ENCODE measurements around the gene S1PR1.

Gene S1PR1

DNA sequence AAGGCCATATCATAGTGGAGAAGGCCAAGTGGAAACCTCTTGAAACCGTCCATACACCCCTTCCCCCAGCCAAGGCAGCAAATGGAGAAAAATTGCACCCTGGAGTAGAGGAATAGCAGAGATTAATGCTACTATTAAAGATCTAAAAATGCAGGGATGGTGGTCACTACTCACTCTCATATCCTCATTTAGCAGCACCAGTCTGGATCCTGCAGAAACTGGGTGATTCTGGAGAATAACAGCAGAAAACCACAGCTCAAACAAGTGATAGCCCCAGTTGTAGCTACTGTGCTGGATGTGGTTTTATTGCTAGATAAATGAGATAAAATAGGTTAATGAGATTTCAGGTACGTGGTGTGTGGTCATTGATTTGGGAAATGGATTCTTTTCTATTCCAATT, 30.3 kb downstream of the S1PR1 start:
- TF ChIP-seq REST (IDR thresholded peaks at IDR 0.05; ENCODE audit: insufficient read depth in 1 of 2, low read depth in 2 of 2, low read length in 2 of 2) (no peak), SIN3A (IDR thresholded peaks at IDR 0.05; ENCODE audit: borderline replicate concordance, insufficient read depth, low read length) (no peak), TAF1 (IDR thresholded peaks at IDR 0.05; ENCODE audit: borderline replicate concordance, insufficient read depth, low read length) (no peak), FOXP2 (optimal IDR thresholded peaks at IDR 0.05; ENCODE audit: borderline replicate concordance, extremely low read depth, extremely low read length, insufficient read depth) (no peak), POLR2AphosphoS5 (IDR thresholded peaks at IDR 0.05; ENCODE audit: low read depth, low read length) (no peak)

GRCh38 chr1:101268893-101269292, 32.1 kb downstream of the S1PR1 start:
- no peak for TF ChIP-seq REST (IDR thresholded peaks at IDR 0.05; ENCODE audit: insufficient read depth in 1 of 2, low read depth in 2 of 2, low read length in 2 of 2)
- TF ChIP-seq POLR2AphosphoS5 (IDR thresholded peaks at IDR 0.05; ENCODE audit: low read depth, low read length) = no peak
- TF ChIP-seq TAF1 (IDR thresholded peaks at IDR 0.05; ENCODE audit: borderline replicate concordance, insufficient read depth, low read length) = no peak
- no peak for TF ChIP-seq SIN3A (IDR thresholded peaks at IDR 0.05; ENCODE audit: borderline replicate concordance, insufficient read depth, low read length)
- no peak for TF ChIP-seq FOXP2 (optimal IDR thresholded peaks at IDR 0.05; ENCODE audit: borderline replicate concordance, extremely low read depth, extremely low read length, insufficient read depth)

DNA sequence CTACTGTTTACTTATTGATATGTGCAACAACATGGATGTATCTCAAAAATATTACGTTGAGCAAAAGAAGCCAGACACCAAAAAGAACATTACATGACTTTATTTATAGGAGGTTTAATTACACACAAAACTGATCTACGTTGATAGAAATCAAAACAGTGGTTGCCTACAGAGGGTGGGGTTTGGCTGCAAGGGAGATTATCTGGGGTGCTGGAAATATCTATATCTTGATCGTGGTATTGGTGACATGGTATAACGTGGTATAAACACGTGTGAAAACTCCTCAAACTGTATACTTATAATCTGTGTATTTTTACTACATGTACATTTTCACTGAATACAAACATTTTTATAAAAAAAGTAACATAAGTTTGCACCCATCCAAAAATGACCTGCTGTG, 38.9 kb downstream of the S1PR1 start:
- TF ChIP-seq FOXP2 (optimal IDR thresholded peaks at IDR 0.05; ENCODE audit: borderline replicate concordance, extremely low read depth, extremely low read length, insufficient read depth) (no peak), REST (IDR thresholded peaks at IDR 0.05; ENCODE audit: insufficient read depth in 1 of 2, low read depth in 2 of 2, low read length in 2 of 2) (no peak), POLR2AphosphoS5 (IDR thresholded peaks at IDR 0.05; ENCODE audit: low read depth, low read length) (no peak), SIN3A (IDR thresholded peaks at IDR 0.05; ENCODE audit: borderline replicate concordance, insufficient read depth, low read length) (no peak), TAF1 (IDR thresholded peaks at IDR 0.05; ENCODE audit: borderline replicate concordance, insufficient read depth, low read length) (no peak)

DNA sequence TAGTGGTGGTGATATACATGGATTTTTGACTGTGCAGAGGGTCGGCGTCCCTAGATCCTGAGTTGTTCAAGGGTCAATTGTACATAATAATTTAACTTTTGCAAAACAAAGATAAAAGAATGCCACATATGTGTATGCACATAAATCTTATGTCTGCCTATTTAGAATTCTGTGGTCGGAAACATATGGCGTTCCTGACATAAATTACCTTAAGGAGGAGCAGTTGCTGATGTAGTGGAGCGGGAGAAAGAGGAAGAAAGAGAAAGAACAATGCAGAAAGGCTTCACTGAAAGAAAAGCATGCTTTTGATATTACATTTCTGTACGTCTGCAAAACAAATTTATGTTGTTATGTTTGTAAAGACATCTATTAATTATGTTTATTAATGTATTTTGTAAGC, 40.0 kb downstream of the S1PR1 start:
- TF ChIP-seq REST (IDR thresholded peaks at IDR 0.05; ENCODE audit: insufficient read depth in 1 of 2, low read depth in 2 of 2, low read length in 2 of 2) (no peak), FOXP2 (optimal IDR thresholded peaks at IDR 0.05; ENCODE audit: borderline replicate concordance, extremely low read depth, extremely low read length, insufficient read depth) (no peak), POLR2AphosphoS5 (IDR thresholded peaks at IDR 0.05; ENCODE audit: low read depth, low read length) (no peak), SIN3A (IDR thresholded peaks at IDR 0.05; ENCODE audit: borderline replicate concordance, insufficient read depth, low read length) (no peak), TAF1 (IDR thresholded peaks at IDR 0.05; ENCODE audit: borderline replicate concordance, insufficient read depth, low read length) (no peak)

DNA sequence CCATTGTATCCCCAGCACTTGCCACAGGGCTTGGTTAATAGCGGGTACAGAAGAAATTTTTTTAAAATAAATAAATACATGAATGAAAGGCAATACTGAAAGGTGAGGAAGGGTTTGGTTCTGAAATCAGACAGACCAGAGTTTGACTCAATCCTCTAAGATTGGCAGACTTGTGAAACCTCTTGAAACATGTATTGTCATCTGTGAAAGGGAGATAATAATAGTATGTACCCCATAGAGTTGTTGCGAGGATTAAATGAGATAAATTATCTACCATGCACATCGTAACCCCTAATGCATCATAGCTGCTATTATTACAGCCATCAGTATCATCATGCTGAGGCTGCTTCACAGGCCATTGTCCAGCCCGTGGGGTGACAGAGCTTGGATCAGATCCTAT, 41.4 kb downstream of the S1PR1 start:
- no peak for TF ChIP-seq FOXP2 (optimal IDR thresholded peaks at IDR 0.05; ENCODE audit: borderline replicate concordance, extremely low read depth, extremely low read length, insufficient read depth)
- TF ChIP-seq POLR2AphosphoS5 (IDR thresholded peaks at IDR 0.05; ENCODE audit: low read depth, low read length) = no peak
- TF ChIP-seq SIN3A (IDR thresholded peaks at IDR 0.05; ENCODE audit: borderline replicate concordance, insufficient read depth, low read length) = no peak
- no peak for TF ChIP-seq REST (IDR thresholded peaks at IDR 0.05; ENCODE audit: insufficient read depth in 1 of 2, low read depth in 2 of 2, low read length in 2 of 2)
- no peak for TF ChIP-seq TAF1 (IDR thresholded peaks at IDR 0.05; ENCODE audit: borderline replicate concordance, insufficient read depth, low read length)
